ENCODE results near the gene CLEC18C.

Gene CLEC18C

DNA sequence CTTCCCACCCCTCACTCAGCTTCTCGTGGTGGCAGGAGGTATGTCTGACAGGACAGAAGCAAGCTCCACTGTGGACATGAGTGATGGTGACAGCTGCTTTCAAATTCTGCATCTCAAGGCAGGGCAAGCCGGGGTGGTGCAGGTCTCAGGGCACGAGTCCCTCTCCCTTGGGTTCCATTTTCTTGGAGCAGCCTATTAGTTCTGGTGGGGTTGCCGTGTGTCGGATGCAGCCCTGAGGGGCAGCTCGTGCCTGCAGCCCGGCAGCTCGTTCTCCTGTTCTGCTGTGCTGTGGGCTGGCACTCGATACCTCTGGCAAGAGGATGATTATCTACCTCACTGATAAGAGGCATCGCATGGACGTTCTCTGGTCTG is 16.5 kb upstream of the CLEC18C start:
- no peak overlapping the region for H3K27ac ChIP-seq (ENCODE audit: low read length)
- H3K4me3 ChIP-seq (ENCODE audit: low read depth in 1 of 2, low read length in 2 of 2): no peak overlapping the region
- TF ChIP-seq, protein P1, sequence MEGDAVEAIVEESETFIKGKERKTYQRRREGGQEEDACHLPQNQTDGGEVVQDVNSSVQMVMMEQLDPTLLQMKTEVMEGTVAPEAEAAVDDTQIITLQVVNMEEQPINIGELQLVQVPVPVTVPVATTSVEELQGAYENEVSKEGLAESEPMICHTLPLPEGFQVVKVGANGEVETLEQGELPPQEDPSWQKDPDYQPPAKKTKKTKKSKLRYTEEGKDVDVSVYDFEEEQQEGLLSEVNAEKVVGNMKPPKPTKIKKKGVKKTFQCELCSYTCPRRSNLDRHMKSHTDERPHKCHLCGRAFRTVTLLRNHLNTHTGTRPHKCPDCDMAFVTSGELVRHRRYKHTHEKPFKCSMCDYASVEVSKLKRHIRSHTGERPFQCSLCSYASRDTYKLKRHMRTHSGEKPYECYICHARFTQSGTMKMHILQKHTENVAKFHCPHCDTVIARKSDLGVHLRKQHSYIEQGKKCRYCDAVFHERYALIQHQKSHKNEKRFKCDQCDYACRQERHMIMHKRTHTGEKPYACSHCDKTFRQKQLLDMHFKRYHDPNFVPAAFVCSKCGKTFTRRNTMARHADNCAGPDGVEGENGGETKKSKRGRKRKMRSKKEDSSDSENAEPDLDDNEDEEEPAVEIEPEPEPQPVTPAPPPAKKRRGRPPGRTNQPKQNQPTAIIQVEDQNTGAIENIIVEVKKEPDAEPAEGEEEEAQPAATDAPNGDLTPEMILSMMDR (IDR thresholded peaks at IDR 0.05; ENCODE audit: borderline replicate concordance, extremely low read depth, low read length, poor library complexity, severe bottlenecking): no peak
- TF ChIP-seq EZH2 (IDR thresholded peaks at IDR 0.05; ENCODE audit: borderline replicate concordance, low read depth, low read length, severe bottlenecking): no peak
- no peaks in the 10 kb centered on the region for H3K4me1 ChIP-seq (ENCODE audit: insufficient read depth, low read length)
- H3K9me3 ChIP-seq (ENCODE audit: insufficient read depth, low read length, severe bottlenecking): no peaks in the 10 kb centered on the region
- H3K36me3 ChIP-seq (ENCODE audit: insufficient read depth, low read length): peaks cover 94% of the 10 kb centered on the region
- H3K79me2 ChIP-seq (ENCODE audit: insufficient read depth, low read length): no peaks in the 10 kb centered on the region
- ATAC-seq (ENCODE audit: insufficient read depth, low read depth) (no peak), DNase-seq (no peak)
- H3K4me2 ChIP-seq (ENCODE audit: insufficient read depth, low read length): no peak overlapping the region
- H2AFZ ChIP-seq (ENCODE audit: low read depth, low read length): no peak overlapping the region
- peaks cover 16% of the 10 kb centered on the region; the same call in 1 of the 2 replicates for H4K20me1 ChIP-seq (ENCODE audit: insufficient read depth, low read length)
- no peak overlapping the region for H3K9ac ChIP-seq (ENCODE audit: low read depth, low read length)
- H3K27me3 ChIP-seq (ENCODE audit: insufficient read depth, low read length, poor library complexity): no peaks in the 10 kb centered on the region

DNA sequence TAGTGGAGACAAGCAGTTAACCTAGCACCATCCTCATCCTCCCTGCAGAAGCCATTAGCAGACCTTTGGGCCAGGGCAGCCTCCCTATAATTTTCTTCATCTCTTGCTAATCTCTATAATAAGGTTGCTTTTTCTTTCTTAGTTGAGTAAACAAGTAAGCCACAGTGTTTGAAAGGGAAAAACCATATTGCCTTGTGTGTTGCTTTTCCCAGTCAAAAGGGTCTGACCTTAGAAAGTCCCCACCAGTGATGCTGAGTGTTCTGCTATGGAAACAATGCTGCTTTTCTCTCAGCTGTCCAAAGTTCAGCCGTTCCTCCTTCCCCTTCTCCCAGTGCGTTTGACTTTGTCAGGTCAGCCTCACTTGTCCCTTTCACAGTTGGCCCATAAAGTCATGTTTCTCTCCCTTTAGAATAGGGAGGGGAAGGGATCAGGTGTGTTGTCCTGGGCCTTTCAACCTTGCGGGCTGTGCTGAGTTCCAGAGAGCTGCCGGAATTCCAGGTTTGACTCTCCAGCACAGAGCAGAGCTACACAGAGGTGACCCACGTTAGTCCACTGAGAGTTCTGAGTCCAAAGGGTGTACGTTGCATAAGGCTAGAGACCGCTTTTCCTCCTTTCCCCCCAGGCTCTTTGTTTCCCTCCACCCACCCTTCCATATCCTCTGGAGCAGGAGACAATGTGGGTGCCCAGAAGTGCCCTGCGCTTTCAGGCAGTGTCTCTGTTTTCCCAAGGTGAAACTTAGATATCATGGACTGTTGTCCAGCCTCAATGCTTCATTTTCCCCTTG is 15.9 kb upstream of the CLEC18C start:
- Histone ChIP-seq H3K4me2 (ENCODE audit: insufficient read depth, low read length) (no peak overlapping the region), H3K79me2 (ENCODE audit: insufficient read depth, low read length) (no peaks in the 10 kb centered on the region), H4K20me1 (ENCODE audit: insufficient read depth, low read length) (peaks cover 16% of the 10 kb centered on the region; the same call in 1 of the 2 replicates), H3K27me3 (ENCODE audit: insufficient read depth, low read length, poor library complexity) (no peaks in the 10 kb centered on the region), H3K9ac (ENCODE audit: low read depth, low read length) (no peak overlapping the region), H3K4me1 (ENCODE audit: insufficient read depth, low read length) (no peaks in the 10 kb centered on the region), H3K9me3 (ENCODE audit: insufficient read depth, low read length, severe bottlenecking) (no peaks in the 10 kb centered on the region), H2AFZ (ENCODE audit: low read depth, low read length) (no peak overlapping the region), H3K27ac (ENCODE audit: low read length) (no peak overlapping the region), H3K4me3 (ENCODE audit: low read depth in 1 of 2, low read length in 2 of 2) (no peak overlapping the region), H3K36me3 (ENCODE audit: insufficient read depth, low read length) (peaks cover 94% of the 10 kb centered on the region)
- ATAC-seq (ENCODE audit: insufficient read depth, low read depth) (no peak), DNase-seq (no peak)
- no peak for TF ChIP-seq EZH2 (IDR thresholded peaks at IDR 0.05; ENCODE audit: borderline replicate concordance, low read depth, low read length, severe bottlenecking)
- TF ChIP-seq, protein P1 (IDR thresholded peaks at IDR 0.05; ENCODE audit: borderline replicate concordance, extremely low read depth, low read length, poor library complexity, severe bottlenecking): no peak

DNA sequence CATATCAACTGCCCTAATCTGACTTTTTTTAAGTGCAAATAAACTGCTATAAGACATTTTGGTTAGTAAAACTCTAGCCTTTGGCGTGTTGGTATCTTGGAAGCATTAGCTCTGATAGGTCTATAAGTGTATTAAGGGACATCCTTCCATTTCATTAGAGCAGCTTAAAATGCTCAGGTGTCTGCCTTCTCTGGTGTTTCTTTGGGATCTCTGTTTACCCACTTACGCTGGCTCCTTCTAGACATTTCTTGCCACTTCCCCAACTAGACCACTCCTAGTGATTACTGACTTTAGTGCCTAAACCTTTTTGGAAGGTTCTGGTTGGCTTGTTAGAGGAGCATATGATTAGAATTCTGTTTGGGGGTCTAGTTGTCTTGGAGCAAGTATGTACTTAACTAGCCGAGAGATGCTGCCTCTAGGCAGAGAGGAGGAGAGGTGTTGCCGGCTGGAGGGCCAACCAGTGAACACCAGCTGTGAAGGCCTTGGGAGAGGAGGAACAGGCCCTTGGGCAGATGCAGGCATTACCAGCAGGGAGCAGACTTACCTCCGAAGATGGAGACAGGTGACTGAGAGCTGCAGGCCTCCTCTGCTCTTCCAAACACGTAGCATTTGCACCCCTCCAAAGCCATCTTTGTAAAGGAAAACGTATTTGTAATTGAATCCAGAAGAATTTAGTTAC is 15.2 kb upstream of the CLEC18C start:
- no peak for ATAC-seq (ENCODE audit: insufficient read depth, low read depth)
- no peaks in the 10 kb centered on the region for H3K4me1 ChIP-seq (ENCODE audit: insufficient read depth, low read length)
- H2AFZ ChIP-seq (ENCODE audit: low read depth, low read length): no peak overlapping the region
- no peaks in the 10 kb centered on the region for H3K79me2 ChIP-seq (ENCODE audit: insufficient read depth, low read length)
- peaks cover 14% of the 10 kb centered on the region; the same call in 1 of the 2 replicates for H4K20me1 ChIP-seq (ENCODE audit: insufficient read depth, low read length)
- H3K9ac ChIP-seq (ENCODE audit: low read depth, low read length): no peak overlapping the region
- no peak overlapping the region for H3K4me2 ChIP-seq (ENCODE audit: insufficient read depth, low read length)
- no peak for DNase-seq
- H3K9me3 ChIP-seq (ENCODE audit: insufficient read depth, low read length, severe bottlenecking): no peaks in the 10 kb centered on the region
- no peaks in the 10 kb centered on the region for H3K27me3 ChIP-seq (ENCODE audit: insufficient read depth, low read length, poor library complexity)
- H3K4me3 ChIP-seq (ENCODE audit: low read depth in 1 of 2, low read length in 2 of 2): no peak overlapping the region
- H3K36me3 ChIP-seq (ENCODE audit: insufficient read depth, low read length): peaks cover 87% of the 10 kb centered on the region
- H3K27ac ChIP-seq (ENCODE audit: low read length): no peak overlapping the region
- TF ChIP-seq, protein P1 (IDR thresholded peaks at IDR 0.05; ENCODE audit: borderline replicate concordance, extremely low read depth, low read length, poor library complexity, severe bottlenecking): peak; percentile 19
- TF ChIP-seq EZH2 (IDR thresholded peaks at IDR 0.05; ENCODE audit: borderline replicate concordance, low read depth, low read length, severe bottlenecking): no peak

Data from DND-41 (cell line).